SK-N-SH treated with all-trans-retinoic acid at 6 μM for 48 hours (cell line): Measurements from ENCODE around the gene LARGE1.

Source experiments
- ATAC-seq: fragments of 200-7000 bp; cut with Tn5 transposase; 3 replicates; pipeline ENCODE4 v1.9.1; 2020; ENCODE audit warnings: mild to moderate bottlenecking, moderate library complexity
- ARNTL ChIP-seq: fragments of 450-650 bp; formaldehyde crosslinking; IDR thresholded peaks from 2 replicates; pipeline ENCODE4 v1.5.0; 2020; ENCODE audit warnings: low read depth, mild to moderate bottlenecking, moderate library complexity, borderline replicate concordance
- BACH2 ChIP-seq: fragments of 250-450 bp; sonication (Bioruptor Pico); IDR thresholded peaks from 2 replicates; pipeline ENCODE4 v1.9.0; 2021; ENCODE audit warnings: mild to moderate bottlenecking, borderline replicate concordance
- CREB5 ChIP-seq: fragments of 250-450 bp; sonication (Bioruptor Pico); IDR thresholded peaks from 2 replicates; pipeline ENCODE4 v1.5.1; 2020; ENCODE audit warnings: low read depth, mild to moderate bottlenecking, moderate library complexity
- CSDC2 ChIP-seq: fragments of 250-450 bp; sonication (Bioruptor Pico); IDR thresholded peaks from 2 replicates; pipeline ENCODE4 v1.5.0; 2020; ENCODE audit warnings: mild to moderate bottlenecking, moderate library complexity
- CSRNP3 ChIP-seq: fragments of 250-450 bp; sonication (Bioruptor Pico); IDR thresholded peaks from 2 replicates; pipeline ENCODE4 v1.5.1; 2021; ENCODE audit warnings: mild to moderate bottlenecking, moderate library complexity
- ESRRG ChIP-seq: fragments of 250-450 bp; sonication (Bioruptor Pico); IDR thresholded peaks from 2 replicates; pipeline ENCODE4 v1.6.1; 2021; ENCODE audit warnings: mild to moderate bottlenecking
- GLIS3 ChIP-seq: fragments of 250-450 bp; sonication (Bioruptor Pico); IDR thresholded peaks from 2 replicates; pipeline ENCODE4 v1.5.0; 2020; ENCODE audit warnings: mild to moderate bottlenecking, moderate library complexity
- ISL1 ChIP-seq: fragments of 250-450 bp; sonication (Bioruptor Pico); IDR thresholded peaks from 2 replicates; pipeline ENCODE4 v2.1.2; 2022; ENCODE audit warnings: mild to moderate bottlenecking, moderate library complexity
- OSR1 ChIP-seq: fragments of 250-450 bp; sonication (Bioruptor Pico); IDR thresholded peaks from 2 replicates; pipeline ENCODE4 v1.8.0; 2022; ENCODE audit warnings: moderate library complexity, mild to moderate bottlenecking, inconsistent platforms
- PATZ1 ChIP-seq: fragments of 250-450 bp; sonication (Bioruptor Pico); IDR thresholded peaks from 2 replicates; pipeline ENCODE4 v1.8.0; 2020; ENCODE audit warnings: mild to moderate bottlenecking, moderate library complexity, borderline replicate concordance
- POU6F1 ChIP-seq: fragments of 250-450 bp; sonication (Bioruptor Pico); IDR thresholded peaks from 2 replicates; pipeline ENCODE4 v1.8.0; 2021; ENCODE audit warnings: low read depth, mild to moderate bottlenecking, moderate library complexity, borderline replicate concordance
- PPARA ChIP-seq: fragments of 250-450 bp; sonication (Bioruptor Pico); IDR thresholded peaks from 2 replicates; pipeline ENCODE4 v1.5.0; 2020; ENCODE audit warnings: mild to moderate bottlenecking, borderline replicate concordance
- RARB ChIP-seq: fragments of 250-450 bp; sonication (Bioruptor Pico); IDR thresholded peaks from 2 replicates; pipeline ENCODE4 v1.8.0; 2021; ENCODE audit warnings: mild to moderate bottlenecking, moderate library complexity
- SNAI2 ChIP-seq: fragments of 250-450 bp; sonication (Bioruptor Pico); IDR thresholded peaks from 2 replicates; pipeline ENCODE4 v1.5.0; 2020; ENCODE audit warnings: mild to moderate bottlenecking, moderate library complexity
- TCF4 ChIP-seq: fragments of 250-450 bp; sonication (Bioruptor Pico); IDR thresholded peaks from 2 replicates; pipeline ENCODE4 v1.8.0; 2021; ENCODE audit warnings: mild to moderate bottlenecking, moderate library complexity, borderline replicate concordance
- TOX ChIP-seq: fragments of 250-450 bp; sonication (Bioruptor Pico); IDR thresholded peaks from 2 replicates; pipeline ENCODE4 v1.8.0; 2021; ENCODE audit warnings: mild to moderate bottlenecking, moderate library complexity, borderline replicate concordance
- TSHZ2 ChIP-seq: fragments of 250-450 bp; sonication (Bioruptor Pico); IDR thresholded peaks from 2 replicates; pipeline ENCODE4 v1.5.0; 2020; ENCODE audit warnings: mild to moderate bottlenecking, moderate library complexity
- ZC3H10 ChIP-seq: fragments of 250-450 bp; sonication (Bioruptor Pico); IDR thresholded peaks from 2 replicates; pipeline ENCODE4 v1.5.1; 2021; ENCODE audit warnings: mild to moderate bottlenecking, moderate library complexity
- ZFP3 ChIP-seq: fragments of 250-450 bp; sonication (Bioruptor Pico); IDR thresholded peaks from 2 replicates; pipeline ENCODE4 v1.5.0; 2020; ENCODE audit warnings: mild to moderate bottlenecking, moderate library complexity
- ZFP30 ChIP-seq: fragments of 450-650 bp; formaldehyde crosslinking; IDR thresholded peaks from 2 replicates; pipeline ENCODE4 v1.5.0; 2022; ENCODE audit warnings: mild to moderate bottlenecking, moderate library complexity
- ZNF565 ChIP-seq: fragments of 450-650 bp; formaldehyde crosslinking; conservative IDR thresholded peaks from 2 replicates; pipeline ENCODE4 v1.5.0; 2020; ENCODE audit warnings: low read depth, mild to moderate bottlenecking, moderate library complexity
- ZNF8 ChIP-seq: fragments of 450-650 bp; formaldehyde crosslinking; IDR thresholded peaks from 2 replicates; pipeline ENCODE4 v1.5.0; 2020; ENCODE audit warnings: mild to moderate bottlenecking, moderate library complexity

Gene LARGE1

GRCh38 chr22:33952776-33953175, 32.5 kb upstream of the LARGE1 start (continued):
- TF ChIP-seq CSRNP3 (CRISPR knock-in tag) (no peak), OSR1 (CRISPR knock-in tag) (no peak), ZC3H10 (CRISPR knock-in tag) (no peak), SNAI2 (CRISPR knock-in tag) (no peak), ZNF565 (CRISPR knock-in tag) (no peak), PATZ1 (CRISPR knock-in tag) (no peak), ISL1 (no peak), PPARA (no peak), ESRRG (no peak), ZNF8 (CRISPR knock-in tag) (no peak), BACH2 (CRISPR knock-in tag) (no peak), CSDC2 (CRISPR knock-in tag) (no peak)
- TF ChIP-seq, all 23 proteins: peak for 0

- no peak for ATAC-seq
- no peak for TF ChIP-seq GLIS3 (CRISPR knock-in tag)
- TF ChIP-seq CREB5 (CRISPR knock-in tag), result no peak
- no peak for TF ChIP-seq ARNTL
- TF ChIP-seq ZNF8 (CRISPR knock-in tag), result no peak
- no peak for TF ChIP-seq CSRNP3 (CRISPR knock-in tag)
- no peak for TF ChIP-seq TOX
- TF ChIP-seq CSDC2 (CRISPR knock-in tag), result no peak
- no peak for TF ChIP-seq TCF4 (CRISPR knock-in tag)
- no peak for TF ChIP-seq OSR1 (CRISPR knock-in tag)
- TF ChIP-seq, all 23 proteins: peak for 0
Observed at GRCh38 chr22:33940741-33941140, 20.5 kb upstream of the LARGE1 start.

GRCh38 chr22:33932997-33933396, 12.7 kb upstream of the LARGE1 start:
- no peak for TF ChIP-seq ZC3H10 (CRISPR knock-in tag)
- no peak for TF ChIP-seq CSDC2 (CRISPR knock-in tag)
- TF ChIP-seq SNAI2 (CRISPR knock-in tag), result no peak
- no peak for TF ChIP-seq ISL1
- no peak for ATAC-seq

GRCh38 chr22:33931406-33931805, 11.1 kb upstream of the LARGE1 start:
- no peak for ATAC-seq

More at GRCh38 chr22:33931406-33931805, 11.1 kb upstream of the LARGE1 start:
- TF ChIP-seq RARB (CRISPR knock-in tag) (no peak), TOX (no peak), ZFP3 (CRISPR knock-in tag) (no peak), CREB5 (CRISPR knock-in tag) (no peak), ZFP30 (CRISPR knock-in tag) (no peak), CSDC2 (CRISPR knock-in tag) (no peak), TSHZ2 (CRISPR knock-in tag) (no peak), TCF4 (CRISPR knock-in tag) (no peak), ISL1 (no peak), POU6F1 (CRISPR knock-in tag) (no peak), GLIS3 (CRISPR knock-in tag) (no peak)
